ENCODE data around the gene TECPR2.

DNA sequence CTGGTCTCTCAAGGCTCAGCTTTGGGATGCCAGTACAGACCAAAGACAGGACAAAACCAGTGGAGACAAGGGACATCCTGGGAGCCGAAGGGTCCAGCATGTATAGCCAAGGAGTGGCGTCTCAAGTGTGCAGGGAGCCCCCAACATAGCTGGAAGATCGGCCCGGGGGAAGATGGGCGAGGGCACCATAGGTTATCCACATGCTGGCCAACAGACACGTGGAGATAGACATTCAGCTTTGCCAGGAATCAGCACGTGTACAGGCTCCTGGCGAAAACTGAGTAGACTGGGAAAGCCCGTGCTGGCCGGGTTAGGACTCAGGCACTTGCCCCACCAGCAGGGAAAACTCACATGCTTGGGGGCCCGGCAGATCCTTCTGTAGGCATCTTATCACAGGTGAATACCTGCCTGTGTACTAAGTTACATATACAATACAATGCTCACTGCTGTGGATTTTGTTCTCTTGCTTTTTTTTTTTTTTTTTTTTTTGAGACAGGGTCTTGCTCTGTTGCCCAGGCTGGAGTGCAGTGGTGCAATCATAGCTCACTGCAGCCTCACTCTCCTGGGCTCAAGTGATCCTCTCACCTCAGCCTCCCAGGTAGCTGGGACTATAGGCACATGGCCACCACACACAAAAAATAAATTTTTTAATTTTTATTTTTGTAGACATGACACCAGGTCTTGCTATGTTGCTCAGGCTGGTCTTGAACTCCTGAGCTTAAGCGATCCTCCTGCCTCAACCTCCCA is 152.4 kb downstream of the TECPR2 start:
- no peak for TF ChIP-seq ELF4 (IDR thresholded peaks at IDR 0.05)
- TF ChIP-seq BHLHE40 (IDR thresholded peaks at IDR 0.05; ENCODE audit: borderline replicate concordance): no peak
- no peak for TF ChIP-seq TARDBP (IDR thresholded peaks at IDR 0.05)
- no peak for TF ChIP-seq FOXM1 (IDR thresholded peaks at IDR 0.05; ENCODE audit: borderline replicate concordance)
- no peak for TF ChIP-seq SP1 (IDR thresholded peaks at IDR 0.05)
- TF ChIP-seq SUZ12 (IDR thresholded peaks at IDR 0.05): no peak
- TF ChIP-seq ZNF384 (IDR thresholded peaks at IDR 0.05): no peak
- no peak for TF ChIP-seq CTBP1 (IDR thresholded peaks at IDR 0.05; ENCODE audit: borderline replicate concordance)
- no peak for TF ChIP-seq NFRKB (IDR thresholded peaks at IDR 0.05)
- TF ChIP-seq, protein P1, sequence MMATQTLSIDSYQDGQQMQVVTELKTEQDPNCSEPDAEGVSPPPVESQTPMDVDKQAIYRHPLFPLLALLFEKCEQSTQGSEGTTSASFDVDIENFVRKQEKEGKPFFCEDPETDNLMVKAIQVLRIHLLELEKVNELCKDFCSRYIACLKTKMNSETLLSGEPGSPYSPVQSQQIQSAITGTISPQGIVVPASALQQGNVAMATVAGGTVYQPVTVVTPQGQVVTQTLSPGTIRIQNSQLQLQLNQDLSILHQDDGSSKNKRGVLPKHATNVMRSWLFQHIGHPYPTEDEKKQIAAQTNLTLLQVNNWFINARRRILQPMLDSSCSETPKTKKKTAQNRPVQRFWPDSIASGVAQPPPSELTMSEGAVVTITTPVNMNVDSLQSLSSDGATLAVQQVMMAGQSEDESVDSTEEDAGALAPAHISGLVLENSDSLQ (IDR thresholded peaks at IDR 0.05): no peak
- no peak for TF ChIP-seq L3MBTL2 (conservative IDR thresholded peaks at IDR 0.05)
- TF ChIP-seq FOXK2 (IDR thresholded peaks at IDR 0.05): no peak

All from HEK293T (cell line).